Activated T-cell treated with anti-CD3 and anti-CD28 coated beads for 1 hour (primary cell): ENCODE measurements around the gene UFD1.

ENCODE experiments used
- DNase-seq: peaks from one replicate; pipeline ENCODE4 v3.0.0-alpha.2; 2020; ENCODE audit warnings: low read depth

Gene UFD1

GRCh38 chr22:19516378-19517170, 37.6 kb upstream of the UFD1 start:
- DNase-seq, result no peak

- DNase-seq, result no peak
Observed at GRCh38 chr22:19515654-19516377, 36.8 kb upstream of the UFD1 start.

GRCh38 chr22:19514831-19515565, 36.0 kb upstream of the UFD1 start:
- DNase-seq, result no peak

GRCh38 chr22:19513823-19514222, 34.8 kb upstream of the UFD1 start:
- no peak for DNase-seq

GRCh38 chr22:19510919-19511341, 31.9 kb upstream of the UFD1 start:
- DNase-seq, result no peak

- DNase-seq, result no peak
Observed at GRCh38 chr22:19509923-19510322, 30.9 kb upstream of the UFD1 start.

- DNase-seq, result no peak
Observed at GRCh38 chr22:19509191-19509590, 30.2 kb upstream of the UFD1 start.

GRCh38 chr22:19508024-19508776, 29.2 kb upstream of the UFD1 start:
- DNase-seq, result no peak

GRCh38 chr22:19507534-19507861, 28.5 kb upstream of the UFD1 start:
- no peak for DNase-seq

- DNase-seq, result no peak
Observed at GRCh38 chr22:19506212-19506611, 27.2 kb upstream of the UFD1 start.

GRCh38 chr22:19505735-19506126, 26.7 kb upstream of the UFD1 start:
- no peak for DNase-seq

GRCh38 chr22:19504900-19505734, 26.1 kb upstream of the UFD1 start:
- DNase-seq, result no peak

GRCh38 chr22:19503869-19504268, 24.9 kb upstream of the UFD1 start:
- DNase-seq, result no peak

- DNase-seq, result no peak
Observed at GRCh38 chr22:19503367-19503766, 24.4 kb upstream of the UFD1 start.

- no peak for DNase-seq
Observed at GRCh38 chr22:19501897-19502447, 23.0 kb upstream of the UFD1 start.

- DNase-seq, result no peak
Observed at GRCh38 chr22:19499880-19500242, 20.9 kb upstream of the UFD1 start.

- DNase-seq, result no peak
Observed at GRCh38 chr22:19499236-19499879, 20.4 kb upstream of the UFD1 start.

- no peak for DNase-seq
Observed at GRCh38 chr22:19498866-19499190, 19.8 kb upstream of the UFD1 start.

GRCh38 chr22:19498154-19498865, 19.3 kb upstream of the UFD1 start:
- no peak for DNase-seq

GRCh38 chr22:19497245-19497644, 18.3 kb upstream of the UFD1 start:
- DNase-seq, result no peak
